Measurements from ENCODE around the gene MYH9.

DNA sequence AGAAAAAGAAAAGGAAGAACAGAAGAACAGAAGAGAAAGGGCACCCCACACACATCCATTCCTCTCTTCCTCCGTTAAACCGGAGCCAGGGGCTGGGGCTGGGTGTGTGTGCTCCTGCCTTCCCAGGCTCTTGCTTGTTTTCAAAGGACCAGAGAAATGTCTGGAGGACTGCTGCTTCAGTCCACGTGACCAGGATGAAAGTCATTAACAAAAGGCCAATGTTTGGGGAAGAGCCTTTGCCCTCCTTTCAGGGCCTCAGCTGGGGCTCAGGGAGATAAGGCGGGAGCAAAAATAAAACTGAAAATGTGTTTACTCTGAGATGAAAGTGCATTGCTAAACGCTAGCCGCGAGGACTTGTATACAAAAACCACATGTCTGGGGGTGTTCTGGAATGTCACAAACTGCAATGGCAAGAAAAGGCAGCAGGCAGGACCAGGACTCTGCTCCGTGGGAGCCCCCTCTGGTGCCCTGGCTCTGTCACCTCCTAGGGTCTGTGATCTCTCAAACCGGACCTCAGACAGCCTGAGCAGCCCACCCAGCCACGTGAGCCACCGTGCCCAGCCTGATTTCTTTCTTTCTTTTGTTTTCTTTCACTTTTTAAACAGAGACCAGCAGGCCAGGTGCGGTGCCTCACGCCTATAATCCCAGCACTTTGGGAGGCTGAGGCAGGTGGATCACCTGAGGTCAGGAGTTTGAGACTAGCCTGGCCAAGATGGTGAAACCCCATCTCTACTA lies 31.6 kb upstream of the MYH9 start:
- TF ChIP-seq EZH2 (IDR thresholded peaks at IDR 0.05; ENCODE audit: borderline replicate concordance, low read depth, low read length, poor library complexity, severe bottlenecking): no peak
- TF ChIP-seq, protein P1, sequence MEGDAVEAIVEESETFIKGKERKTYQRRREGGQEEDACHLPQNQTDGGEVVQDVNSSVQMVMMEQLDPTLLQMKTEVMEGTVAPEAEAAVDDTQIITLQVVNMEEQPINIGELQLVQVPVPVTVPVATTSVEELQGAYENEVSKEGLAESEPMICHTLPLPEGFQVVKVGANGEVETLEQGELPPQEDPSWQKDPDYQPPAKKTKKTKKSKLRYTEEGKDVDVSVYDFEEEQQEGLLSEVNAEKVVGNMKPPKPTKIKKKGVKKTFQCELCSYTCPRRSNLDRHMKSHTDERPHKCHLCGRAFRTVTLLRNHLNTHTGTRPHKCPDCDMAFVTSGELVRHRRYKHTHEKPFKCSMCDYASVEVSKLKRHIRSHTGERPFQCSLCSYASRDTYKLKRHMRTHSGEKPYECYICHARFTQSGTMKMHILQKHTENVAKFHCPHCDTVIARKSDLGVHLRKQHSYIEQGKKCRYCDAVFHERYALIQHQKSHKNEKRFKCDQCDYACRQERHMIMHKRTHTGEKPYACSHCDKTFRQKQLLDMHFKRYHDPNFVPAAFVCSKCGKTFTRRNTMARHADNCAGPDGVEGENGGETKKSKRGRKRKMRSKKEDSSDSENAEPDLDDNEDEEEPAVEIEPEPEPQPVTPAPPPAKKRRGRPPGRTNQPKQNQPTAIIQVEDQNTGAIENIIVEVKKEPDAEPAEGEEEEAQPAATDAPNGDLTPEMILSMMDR (conservative IDR thresholded peaks at IDR 0.05; ENCODE audit: low read depth, low read length): no peak

All from A673 (cell line).